Amygdala (tissue), 56 donors: ENCODE results near the gene EEFSEC.

Experiments
- DNase-seq, 56 donors: peaks; one replicate each; lab custom pipeline; 2025; lab: John Stamatoyannopoulos, UW

The EEFSEC gene

DNA sequence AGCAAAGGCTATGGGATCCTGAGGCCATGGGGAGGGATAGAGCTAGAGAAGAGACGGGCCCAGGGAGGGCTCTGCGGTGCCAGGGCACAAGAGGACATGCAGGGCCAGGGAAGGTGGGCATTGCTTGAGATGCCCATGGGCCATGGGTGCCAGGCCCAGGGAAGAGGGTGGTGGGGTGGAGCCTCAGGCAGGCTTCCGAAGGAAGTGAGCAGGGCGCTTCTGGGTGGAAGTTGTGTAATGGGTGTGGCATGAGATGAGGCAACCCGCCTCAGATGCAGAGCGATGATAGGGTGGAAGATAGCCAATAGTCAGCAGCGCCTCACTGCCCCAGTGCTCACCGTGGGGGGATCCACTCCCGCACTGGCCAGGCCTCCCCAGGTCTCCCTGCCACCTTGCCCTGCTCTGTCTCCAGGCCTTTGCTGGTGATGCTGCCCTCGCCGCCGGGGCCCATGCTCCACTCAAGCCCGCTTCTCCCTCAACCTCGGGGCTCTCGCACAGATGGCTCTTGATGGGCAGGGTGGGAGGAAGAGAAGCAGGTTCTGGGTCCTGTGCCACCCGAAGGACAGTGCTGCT is 262.0 kb downstream of the EEFSEC start:
- DNase-seq: no peak

GRCh38 chr3:128415773-128416577 is 262.7 kb downstream of the EEFSEC start:
- DNase-seq: no peak

- DNase-seq: no peak
These were observed 263.4 kb downstream of the EEFSEC start for GRCh38 chr3:128416578-128417211.

- no peak for DNase-seq
These were observed 265.6 kb downstream of the EEFSEC start for GRCh38 chr3:128418900-128419299.

DNA sequence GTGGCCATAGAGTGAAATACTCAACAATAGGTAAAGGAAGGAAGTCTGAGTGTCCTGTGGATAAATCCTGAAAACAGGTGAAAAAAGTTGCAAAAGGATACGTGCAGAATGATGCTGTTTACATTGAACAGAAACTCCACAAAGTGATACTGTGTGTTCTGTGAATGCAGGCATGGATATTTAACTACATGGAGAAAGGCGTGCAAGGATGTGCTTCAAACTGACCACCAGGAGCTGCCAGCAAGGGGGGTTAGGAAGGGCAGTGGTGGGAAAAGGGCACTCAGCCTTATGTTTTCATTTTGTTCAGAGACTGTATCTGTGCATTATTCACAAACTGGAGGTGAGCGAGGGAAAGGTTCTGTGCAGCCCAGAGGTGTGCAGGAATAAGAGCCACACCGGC is 266.0 kb downstream of the EEFSEC start:
- no peak for DNase-seq

DNA sequence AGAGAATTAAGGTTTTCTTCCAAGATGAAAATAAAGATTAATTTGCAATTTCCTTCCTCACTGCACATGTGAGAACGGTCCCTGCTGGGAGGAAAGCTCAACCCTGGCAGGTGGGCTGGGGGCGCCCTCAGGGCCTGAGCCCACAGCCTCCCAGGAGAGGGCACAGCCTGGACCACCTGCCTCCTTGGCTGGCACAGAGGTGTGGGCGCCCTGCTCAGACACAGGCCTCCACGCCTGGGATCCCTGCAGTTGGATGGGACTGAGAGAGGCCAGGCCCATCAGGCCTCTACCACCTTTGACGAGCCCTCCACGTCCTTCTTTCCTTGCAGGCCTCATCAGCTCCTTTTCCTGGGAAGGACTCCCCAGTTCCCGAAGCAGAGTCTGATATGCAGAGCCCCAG is 267.0 kb downstream of the EEFSEC start:
- no peak for DNase-seq

DNA sequence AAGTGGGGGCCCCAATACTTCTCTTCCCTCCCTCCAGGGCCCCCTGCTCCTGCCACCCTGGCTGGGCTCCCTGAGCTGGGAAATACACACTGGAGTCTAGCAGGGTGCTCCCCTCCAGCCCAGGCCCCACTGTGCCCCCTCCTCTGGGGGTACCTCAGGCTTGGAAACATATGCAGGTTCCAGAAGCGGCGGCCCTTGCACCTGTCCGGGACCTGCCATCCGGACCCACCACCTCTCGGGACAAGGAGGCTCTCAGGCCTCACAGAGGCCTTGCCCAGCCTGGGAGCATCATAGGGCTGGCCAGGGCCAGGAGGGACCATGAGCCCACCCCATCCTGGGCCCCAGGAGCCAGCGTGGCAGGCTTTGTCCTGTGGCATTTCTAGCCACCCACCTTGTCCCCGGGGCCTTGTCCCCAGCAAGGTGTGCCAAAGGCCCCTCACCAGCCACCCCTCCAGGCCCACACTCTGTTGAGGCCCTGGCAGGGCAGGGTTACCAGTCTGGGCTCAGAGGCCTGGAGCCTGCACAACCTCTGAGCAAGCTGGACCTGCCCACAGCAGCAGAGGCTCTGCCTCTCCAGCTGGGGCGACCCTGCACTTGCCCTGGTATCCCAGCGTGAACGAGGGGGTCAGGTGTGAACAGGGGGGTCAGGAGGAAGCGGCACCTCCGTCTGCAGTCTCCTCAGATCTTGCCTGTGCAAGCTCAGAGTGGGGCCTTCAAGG is 267.6 kb downstream of the EEFSEC start:
- no peak for DNase-seq

DNA sequence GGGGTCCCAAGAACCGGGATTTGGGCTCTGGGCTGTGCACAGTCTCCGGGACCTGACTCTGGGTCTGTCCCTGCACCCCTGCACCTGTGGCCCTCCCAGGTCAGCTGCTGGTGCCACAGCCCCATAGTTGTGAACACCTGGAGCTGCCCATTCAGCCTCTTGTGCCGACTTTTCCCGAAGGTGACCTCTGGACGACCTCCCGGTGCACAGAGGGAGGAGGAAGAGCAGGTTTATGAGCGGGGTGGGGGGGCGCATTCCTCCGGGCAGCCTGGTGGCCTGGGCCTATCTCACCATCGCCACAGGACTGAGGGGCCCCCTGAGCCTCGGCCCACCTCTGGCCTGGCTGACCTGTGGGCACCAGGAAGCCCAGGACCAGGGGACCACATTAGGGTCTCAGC is 268.2 kb downstream of the EEFSEC start:
- no peak for DNase-seq

DNA sequence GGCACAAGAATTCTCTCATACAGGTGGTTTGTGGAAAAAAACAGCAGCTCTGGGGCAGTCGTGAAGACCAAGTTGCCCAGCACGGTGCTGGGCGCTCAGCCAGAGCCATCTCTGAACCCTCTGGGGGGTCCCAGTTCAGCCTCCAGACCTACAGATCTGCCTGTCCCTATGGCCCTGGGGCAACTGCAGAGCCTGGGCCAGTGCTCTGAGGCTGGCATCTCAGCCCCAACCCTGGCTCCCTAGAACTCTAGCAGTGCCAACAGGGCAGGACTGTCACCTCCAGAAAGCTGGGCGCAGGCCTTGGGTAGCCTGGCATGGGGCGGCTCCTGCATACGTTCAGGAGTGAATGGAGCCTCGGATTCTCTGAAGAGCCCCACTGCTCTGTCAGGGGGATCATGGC is 268.7 kb downstream of the EEFSEC start:
- no peak for DNase-seq

DNA sequence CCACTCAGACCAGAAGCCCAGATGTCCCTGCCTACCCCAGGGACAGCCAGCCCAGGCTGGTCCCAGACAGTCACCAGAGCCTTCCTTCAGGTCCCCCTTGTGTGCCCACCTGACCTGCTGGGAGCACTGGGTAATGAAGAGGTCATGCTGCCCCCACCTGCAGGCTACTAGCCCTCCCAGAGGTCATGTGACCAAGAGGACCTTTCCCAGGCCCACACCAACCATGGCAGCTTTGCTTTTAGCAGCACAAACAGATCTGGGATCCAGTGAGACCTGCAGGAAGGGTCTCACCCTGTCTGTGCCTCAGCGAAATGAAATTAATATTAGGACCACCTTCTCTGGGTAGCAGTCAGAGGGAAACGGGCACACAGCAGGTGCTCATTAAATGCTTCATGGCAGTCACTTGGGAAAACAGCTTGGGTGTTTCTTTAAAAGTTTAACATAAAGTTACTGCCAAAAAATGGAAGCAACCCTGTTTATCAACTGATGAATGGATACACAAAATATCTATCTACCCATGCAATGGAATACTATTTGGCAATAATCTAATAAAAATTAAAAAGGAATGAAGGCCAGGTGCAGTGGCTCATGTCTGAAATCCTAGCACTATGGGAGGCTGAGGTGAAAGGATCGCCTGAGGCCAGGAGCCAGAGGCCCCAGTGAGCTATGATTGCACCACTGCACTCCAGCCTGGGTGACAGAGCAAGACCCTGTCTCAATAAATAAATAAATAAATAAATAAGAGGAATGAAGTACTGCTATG is 269.7 kb downstream of the EEFSEC start:
- no peak for DNase-seq

- no peak for DNase-seq
These were observed 270.4 kb downstream of the EEFSEC start for GRCh38 chr3:128423525-128424147.

- DNase-seq: no peak
These were observed 271.3 kb downstream of the EEFSEC start for GRCh38 chr3:128424508-128425069.

GRCh38 chr3:128425142-128425845 is 272.0 kb downstream of the EEFSEC start:
- DNase-seq: no peak

DNA sequence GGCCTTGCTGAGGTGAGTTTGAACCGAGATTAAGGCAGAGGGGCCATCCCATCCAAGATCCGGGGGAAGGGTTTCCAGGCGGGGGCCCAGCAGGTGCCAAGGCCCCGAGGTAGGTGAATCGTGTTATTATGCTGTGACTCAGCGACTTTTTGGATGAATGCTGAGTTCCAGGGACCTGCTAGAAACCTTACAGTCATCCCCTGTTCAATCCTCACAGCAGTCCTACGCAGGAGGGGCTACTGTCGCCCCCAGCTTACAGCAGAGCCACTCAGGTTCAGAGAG is 272.5 kb downstream of the EEFSEC start:
- no peak for DNase-seq

- peak in 16 of 56 donors; percentile 5 to 44 (median 9) for DNase-seq
These were observed 273.0 kb downstream of the EEFSEC start for GRCh38 chr3:128426128-128426921.

DNA sequence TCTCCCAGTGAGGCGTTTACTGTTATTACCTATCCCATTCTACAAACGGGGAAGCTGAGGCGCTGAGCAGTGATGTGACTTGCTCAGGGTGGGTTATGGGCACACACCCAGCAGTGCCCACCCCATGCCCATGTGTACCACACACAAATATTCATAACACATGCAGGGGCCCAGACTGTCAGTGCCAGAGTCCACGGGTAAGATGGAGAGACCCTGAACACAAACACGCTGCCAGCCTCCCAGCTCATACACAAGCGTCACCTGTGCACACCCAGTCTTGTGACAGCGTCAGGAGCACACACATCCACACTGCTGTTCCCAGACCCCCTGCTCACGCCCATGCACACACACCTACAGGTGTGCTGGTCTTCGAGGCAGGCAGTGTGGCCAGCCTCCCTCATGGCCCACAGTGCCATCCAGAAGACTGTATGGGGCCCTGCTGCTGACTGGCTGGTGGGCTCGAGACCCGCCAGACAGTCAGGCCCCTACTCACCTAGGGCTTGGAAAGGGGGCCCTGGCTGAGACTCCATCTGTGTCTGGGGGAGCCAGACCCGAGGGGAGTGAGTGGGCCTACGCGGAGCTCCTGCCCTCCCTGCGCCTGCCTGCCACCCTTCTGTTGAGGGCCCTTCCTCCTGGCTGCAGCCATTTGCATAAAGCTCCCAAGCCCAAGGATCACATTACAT is 274.0 kb downstream of the EEFSEC start:
- DNase-seq: no peak

DNA sequence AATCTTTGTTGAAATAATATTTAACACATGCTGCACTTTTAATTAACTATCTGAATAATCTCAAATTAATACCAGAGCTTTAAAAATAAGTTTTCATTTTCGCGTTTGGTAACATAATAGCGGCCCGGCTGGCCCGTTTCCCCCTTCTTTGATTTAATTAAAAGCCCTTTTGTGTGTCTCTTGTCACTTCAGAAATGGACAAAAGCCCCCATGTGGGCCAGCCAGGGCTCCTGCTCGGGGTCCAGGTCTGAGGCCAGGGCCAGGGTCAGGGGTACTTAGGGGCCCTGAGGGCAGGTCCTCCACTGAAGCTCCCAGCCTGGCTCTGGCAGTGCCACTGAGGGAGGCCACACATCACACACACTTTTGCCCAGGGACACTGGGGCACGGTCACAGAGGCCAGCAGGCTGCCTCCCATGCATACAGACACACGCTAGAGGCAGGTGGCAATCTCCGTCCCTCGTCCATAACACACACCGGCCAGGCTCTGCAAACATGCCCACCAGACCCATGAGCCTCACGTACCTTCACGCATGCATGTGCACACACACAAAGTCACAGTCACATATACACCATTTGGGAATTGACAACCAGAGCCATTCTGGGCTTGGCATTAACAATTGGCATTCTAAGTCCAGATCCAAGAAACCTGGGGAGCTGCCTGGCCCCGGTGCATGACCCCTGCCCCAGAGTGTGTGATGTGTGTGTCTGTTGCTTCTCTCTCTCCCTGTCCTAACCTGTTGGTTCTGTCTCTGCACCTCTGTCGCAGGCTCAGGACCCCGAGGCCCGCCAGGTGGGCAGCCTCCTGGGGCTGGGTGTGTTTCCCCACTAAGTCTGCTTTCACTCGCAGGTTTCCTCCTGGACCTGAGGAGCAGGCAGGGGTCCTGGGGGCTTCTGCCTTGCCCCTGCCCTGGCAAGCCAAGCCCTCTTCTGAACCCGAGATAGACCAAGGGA is 274.9 kb downstream of the EEFSEC start:
- no peak for DNase-seq
